PFSK-1 (cell line): ENCODE results near the gene SLC32A1.

Experiments
- FOXP2 ChIP-seq: optimal IDR thresholded peaks from 2 replicates; pipeline ENCODE3; 2011; ENCODE audit warnings: borderline replicate concordance, control low read depth, inconsistent platforms; ENCODE audit not compliant: insufficient read depth; ENCODE audit errors: extremely low read length, extremely low read depth
- POLR2AphosphoS5 ChIP-seq: IDR thresholded peaks from 2 replicates; pipeline ENCODE4 v1.6.1; 2012; ENCODE audit warnings: low read depth, mild to moderate bottlenecking, control low read depth, low read length, moderate library complexity
- SIN3A ChIP-seq: IDR thresholded peaks from 2 replicates; pipeline ENCODE4 v1.6.1; 2012; ENCODE audit warnings: mild to moderate bottlenecking, low read length, moderate library complexity, borderline replicate concordance; ENCODE audit not compliant: insufficient read depth
- TAF1 ChIP-seq: IDR thresholded peaks from 2 replicates; pipeline ENCODE4 v1.6.1; 2012; ENCODE audit warnings: low read length, control low read depth, borderline replicate concordance; ENCODE audit not compliant: insufficient read depth
- TF ChIP-seq, protein P1 (sequence below), 2 experiments: IDR thresholded peaks; 2 replicates each; pipeline versions ENCODE4 v1.6.1 to v1.8.0; 2011 to 2012; ENCODE audit warnings: low read depth in 2 of 2, low read length in 2 of 2, control low read depth in 1 of 2, inconsistent platforms in 1 of 2, mild to moderate bottlenecking in 1 of 2, moderate library complexity in 1 of 2; ENCODE audit not compliant: insufficient read depth in 1 of 2

Gene SLC32A1

DNA sequence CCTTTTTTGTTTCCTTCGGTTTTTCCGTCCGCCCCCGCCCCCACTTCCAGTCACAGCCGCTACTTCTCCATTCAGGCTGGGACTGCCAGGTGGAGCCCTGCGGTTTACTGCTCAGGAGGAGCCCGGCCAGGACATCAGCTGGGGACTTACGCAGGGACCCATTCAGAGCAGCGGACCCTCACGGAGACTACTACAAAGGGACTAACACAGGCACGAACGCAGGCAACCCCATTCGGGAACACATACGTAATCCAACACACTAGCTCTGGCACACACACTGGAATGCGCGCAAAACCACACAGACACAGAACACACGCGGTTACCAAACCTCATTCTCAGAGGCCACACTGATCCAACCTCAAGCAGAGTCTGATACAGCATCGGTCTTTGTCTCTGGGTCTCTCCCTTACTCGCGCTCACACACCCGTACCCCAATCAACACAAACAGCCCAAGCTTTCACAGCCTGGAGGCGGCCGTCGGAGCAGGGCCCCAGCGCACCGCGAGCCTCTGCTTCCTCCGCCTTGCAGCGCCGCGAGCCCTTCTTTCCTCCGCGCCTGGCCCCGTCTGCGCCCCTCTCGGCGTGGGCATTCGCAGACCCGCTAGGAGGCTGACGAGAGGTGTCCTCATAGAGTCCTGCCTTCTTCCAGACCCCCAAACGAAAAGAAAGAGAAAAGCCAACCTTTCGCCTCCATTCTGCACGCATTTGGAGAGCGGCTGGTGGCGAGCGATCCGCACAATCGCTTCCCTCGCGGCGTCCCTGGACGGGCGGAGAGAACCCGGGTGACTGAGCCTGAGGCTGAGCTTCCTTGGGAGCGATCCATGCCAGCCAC lies 1.1 kb upstream of the SLC32A1 start:
- TF ChIP-seq FOXP2 (no peak), POLR2AphosphoS5 (no peak), TAF1 (no peak), SIN3A (no peak)
- TF ChIP-seq, protein P1, sequence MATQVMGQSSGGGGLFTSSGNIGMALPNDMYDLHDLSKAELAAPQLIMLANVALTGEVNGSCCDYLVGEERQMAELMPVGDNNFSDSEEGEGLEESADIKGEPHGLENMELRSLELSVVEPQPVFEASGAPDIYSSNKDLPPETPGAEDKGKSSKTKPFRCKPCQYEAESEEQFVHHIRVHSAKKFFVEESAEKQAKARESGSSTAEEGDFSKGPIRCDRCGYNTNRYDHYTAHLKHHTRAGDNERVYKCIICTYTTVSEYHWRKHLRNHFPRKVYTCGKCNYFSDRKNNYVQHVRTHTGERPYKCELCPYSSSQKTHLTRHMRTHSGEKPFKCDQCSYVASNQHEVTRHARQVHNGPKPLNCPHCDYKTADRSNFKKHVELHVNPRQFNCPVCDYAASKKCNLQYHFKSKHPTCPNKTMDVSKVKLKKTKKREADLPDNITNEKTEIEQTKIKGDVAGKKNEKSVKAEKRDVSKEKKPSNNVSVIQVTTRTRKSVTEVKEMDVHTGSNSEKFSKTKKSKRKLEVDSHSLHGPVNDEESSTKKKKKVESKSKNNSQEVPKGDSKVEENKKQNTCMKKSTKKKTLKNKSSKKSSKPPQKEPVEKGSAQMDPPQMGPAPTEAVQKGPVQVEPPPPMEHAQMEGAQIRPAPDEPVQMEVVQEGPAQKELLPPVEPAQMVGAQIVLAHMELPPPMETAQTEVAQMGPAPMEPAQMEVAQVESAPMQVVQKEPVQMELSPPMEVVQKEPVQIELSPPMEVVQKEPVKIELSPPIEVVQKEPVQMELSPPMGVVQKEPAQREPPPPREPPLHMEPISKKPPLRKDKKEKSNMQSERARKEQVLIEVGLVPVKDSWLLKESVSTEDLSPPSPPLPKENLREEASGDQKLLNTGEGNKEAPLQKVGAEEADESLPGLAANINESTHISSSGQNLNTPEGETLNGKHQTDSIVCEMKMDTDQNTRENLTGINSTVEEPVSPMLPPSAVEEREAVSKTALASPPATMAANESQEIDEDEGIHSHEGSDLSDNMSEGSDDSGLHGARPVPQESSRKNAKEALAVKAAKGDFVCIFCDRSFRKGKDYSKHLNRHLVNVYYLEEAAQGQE (IDR thresholded peaks at IDR 0.05; ENCODE audit: insufficient read depth in 1 of 2, low read depth in 2 of 2, low read length in 2 of 2), result no peak

DNA sequence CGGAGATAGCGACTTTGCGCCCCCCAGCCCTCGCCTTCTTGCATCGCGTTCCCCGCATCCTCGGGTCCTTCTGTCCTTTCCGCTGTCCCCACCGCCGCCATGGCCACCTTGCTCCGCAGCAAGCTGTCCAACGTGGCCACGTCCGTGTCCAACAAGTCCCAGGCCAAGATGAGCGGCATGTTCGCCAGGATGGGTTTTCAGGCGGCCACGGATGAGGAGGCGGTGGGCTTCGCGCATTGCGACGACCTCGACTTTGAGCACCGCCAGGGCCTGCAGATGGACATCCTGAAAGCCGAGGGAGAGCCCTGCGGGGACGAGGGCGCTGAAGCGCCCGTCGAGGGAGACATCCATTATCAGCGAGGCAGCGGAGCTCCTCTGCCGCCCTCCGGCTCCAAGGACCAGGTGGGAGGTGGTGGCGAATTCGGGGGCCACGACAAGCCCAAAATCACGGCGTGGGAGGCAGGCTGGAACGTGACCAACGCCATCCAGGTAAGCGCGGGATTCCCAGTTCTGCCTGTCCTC lies 401 bp downstream of the SLC32A1 start:
- no peak for TF ChIP-seq TAF1
- no peak for TF ChIP-seq SIN3A
- TF ChIP-seq FOXP2, result no peak
- no peak for TF ChIP-seq POLR2AphosphoS5

DNA sequence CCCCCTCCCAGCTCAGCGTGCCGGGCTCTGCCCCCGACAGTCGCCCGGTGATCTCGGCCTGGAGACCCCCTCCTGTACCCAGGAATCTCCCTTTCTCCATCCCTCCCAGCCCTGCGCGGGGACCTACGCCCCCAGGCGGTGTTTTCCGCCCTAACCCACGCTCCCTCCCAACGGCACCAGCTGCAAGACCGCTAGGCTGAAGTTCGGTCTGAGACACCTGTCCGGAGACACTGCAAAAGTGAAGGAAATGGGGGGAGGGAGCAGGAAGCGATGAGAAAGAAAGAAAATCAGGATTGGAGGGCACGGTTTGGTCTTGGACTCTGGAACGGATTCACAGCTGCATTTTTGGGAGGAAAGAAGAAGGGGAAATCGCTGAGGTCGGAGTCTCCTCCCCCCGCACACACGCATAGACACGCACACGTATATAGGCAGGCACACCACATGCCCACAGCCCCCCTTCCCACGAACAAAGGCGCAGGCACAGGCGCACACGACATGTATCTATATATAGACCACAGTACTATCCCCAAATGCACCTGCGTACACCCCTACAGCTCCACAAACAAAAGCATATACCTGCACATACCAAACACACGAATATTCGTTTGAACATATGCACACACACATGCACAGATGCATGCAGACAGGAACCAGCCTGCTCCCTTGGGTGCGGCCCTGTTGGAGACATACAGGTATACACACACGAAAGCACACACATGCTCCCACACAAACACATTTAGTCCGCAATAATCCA lies 1.0 kb downstream of the SLC32A1 start:
- TF ChIP-seq, protein P1 (IDR thresholded peaks at IDR 0.05; ENCODE audit: insufficient read depth in 1 of 2, low read depth in 2 of 2, low read length in 2 of 2), result no peak
- TF ChIP-seq TAF1, result no peak
- no peak for TF ChIP-seq POLR2AphosphoS5
- TF ChIP-seq FOXP2, result no peak
- no peak for TF ChIP-seq SIN3A

DNA sequence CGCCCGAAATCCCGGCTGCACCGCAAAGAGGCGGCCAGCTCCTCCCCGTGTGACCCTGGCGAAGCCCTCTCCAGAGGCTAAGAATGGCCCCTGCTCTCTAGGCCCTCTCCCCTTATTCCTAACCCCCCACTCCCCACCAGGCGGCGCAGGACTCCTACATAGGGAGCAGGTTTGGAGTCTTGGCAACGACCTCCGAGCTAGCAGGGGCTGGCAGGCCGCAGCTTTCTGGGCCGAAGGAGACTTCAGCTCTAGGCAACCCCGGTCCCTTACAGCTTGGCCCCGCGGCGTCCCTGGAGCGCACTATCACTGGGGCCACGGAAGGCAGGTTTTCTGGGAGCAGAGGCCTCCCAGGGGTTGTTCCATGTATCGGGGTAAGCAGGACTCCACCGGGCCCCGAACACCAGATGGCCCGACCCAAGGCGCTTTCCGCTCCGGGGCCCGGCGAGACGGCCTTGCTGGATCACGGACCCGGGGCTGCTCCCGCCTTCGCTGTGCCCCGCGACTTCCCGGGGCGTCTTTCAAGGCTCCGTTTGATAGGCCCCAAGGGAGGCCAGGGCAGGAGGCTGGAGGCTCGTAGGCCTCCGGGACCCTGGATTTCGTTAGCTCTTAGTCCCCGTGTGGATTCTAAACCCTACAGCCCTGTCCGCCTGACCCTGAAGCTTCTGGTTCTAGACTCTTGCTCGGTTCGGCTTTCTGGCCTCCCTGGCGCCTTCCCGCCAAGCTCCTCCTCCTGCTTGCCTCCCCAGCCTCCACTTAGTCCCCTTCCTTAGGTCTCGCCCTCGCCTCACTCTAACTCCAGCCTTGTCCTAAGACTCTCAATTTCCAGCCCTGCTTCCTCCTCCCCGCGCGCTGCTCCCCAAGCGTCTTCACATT lies 1.9 kb downstream of the SLC32A1 start:
- TF ChIP-seq, protein P1 (IDR thresholded peaks at IDR 0.05; ENCODE audit: insufficient read depth in 1 of 2, low read depth in 2 of 2, low read length in 2 of 2), result no peak
- TF ChIP-seq POLR2AphosphoS5 (no peak), SIN3A (no peak), TAF1 (no peak), FOXP2 (no peak)
